Vagina (tissue), 2 donors: Measurements from ENCODE around the gene PRIMA1.

ENCODE experiments used
- POLR2AphosphoS5 ChIP-seq, 2 donors: sonication (generic); formaldehyde crosslinking; IDR thresholded peaks; one replicate each; pipeline ENCODE4 v1.9.0; 2017; ENCODE audit warnings: antibody characterized with exemption in 2 of 2, mild to moderate bottlenecking in 2 of 2, low read depth in 1 of 2; ENCODE audit not compliant: insufficient read depth in 1 of 2
- TF ChIP-seq, protein P1 (sequence below), 3 experiments: fragments of 450-650 bp in 2 of 3; fragments of 200-600 bp in 1 of 3; sonication (generic) in 1 of 3; IDR thresholded peaks; one replicate each; pipeline ENCODE4 v1.5.1; 2017 to 2019; ENCODE audit warnings: antibody characterized with exemption in 3 of 3, mild to moderate bottlenecking in 2 of 3, moderate library complexity in 2 of 3

GRCh38 chr14:93719256-93719655 lies 69.0 kb downstream of the PRIMA1 start:
- no peak for TF ChIP-seq POLR2AphosphoS5 (IDR thresholded peaks at IDR 0.05; ENCODE audit: insufficient read depth in 1 of 2, low read depth in 1 of 2)
- TF ChIP-seq, protein P1, sequence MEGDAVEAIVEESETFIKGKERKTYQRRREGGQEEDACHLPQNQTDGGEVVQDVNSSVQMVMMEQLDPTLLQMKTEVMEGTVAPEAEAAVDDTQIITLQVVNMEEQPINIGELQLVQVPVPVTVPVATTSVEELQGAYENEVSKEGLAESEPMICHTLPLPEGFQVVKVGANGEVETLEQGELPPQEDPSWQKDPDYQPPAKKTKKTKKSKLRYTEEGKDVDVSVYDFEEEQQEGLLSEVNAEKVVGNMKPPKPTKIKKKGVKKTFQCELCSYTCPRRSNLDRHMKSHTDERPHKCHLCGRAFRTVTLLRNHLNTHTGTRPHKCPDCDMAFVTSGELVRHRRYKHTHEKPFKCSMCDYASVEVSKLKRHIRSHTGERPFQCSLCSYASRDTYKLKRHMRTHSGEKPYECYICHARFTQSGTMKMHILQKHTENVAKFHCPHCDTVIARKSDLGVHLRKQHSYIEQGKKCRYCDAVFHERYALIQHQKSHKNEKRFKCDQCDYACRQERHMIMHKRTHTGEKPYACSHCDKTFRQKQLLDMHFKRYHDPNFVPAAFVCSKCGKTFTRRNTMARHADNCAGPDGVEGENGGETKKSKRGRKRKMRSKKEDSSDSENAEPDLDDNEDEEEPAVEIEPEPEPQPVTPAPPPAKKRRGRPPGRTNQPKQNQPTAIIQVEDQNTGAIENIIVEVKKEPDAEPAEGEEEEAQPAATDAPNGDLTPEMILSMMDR (IDR thresholded peaks at IDR 0.05): no peak
